Sigmoid colon (tissue), 7 donors: ENCODE data around the gene PRAMEF1. TPM values are rescaled to one million over a fixed set of nuclear protein-coding genes. Genes with fewer than 3 reads are reported as not detected.
"Not testable (repeated sequence)": the region's sequence is repeated elsewhere in the genome, so short reads cannot be mapped to it uniquely, and the experiment has no call there.

Experiments used
- DNase-seq: peaks from one replicate; pipeline ENCODE4 v3.0.0-alpha.2; 2019
- H3K27ac ChIP-seq, 4 donors: fragments of 200-600 bp; sonication (generic); one replicate each; pipeline ENCODE4 v1.5.1; 2016 to 2019; ENCODE audit warnings: mild to moderate bottlenecking in 1 of 4
- H3K27me3 ChIP-seq, 3 donors: fragments of 200-600 bp; sonication (generic); one replicate each; pipeline ENCODE4 v1.5.1; 2019; ENCODE audit warnings: mild to moderate bottlenecking in 1 of 3
- H3K36me3 ChIP-seq, 4 donors: fragments of 200-600 bp; sonication (generic); one replicate each; pipeline ENCODE4 v1.5.1; 2016 to 2019
- H3K4me1 ChIP-seq, 4 donors: fragments of 200-600 bp; sonication (generic); one replicate each; pipeline ENCODE4 v1.5.1; 2017 to 2019
- H3K4me3 ChIP-seq, 4 donors: fragments of 200-600 bp; sonication (generic); one replicate each; pipeline ENCODE4 v1.5.1; 2017 to 2019; ENCODE audit warnings: mild to moderate bottlenecking in 2 of 4, moderate library complexity in 1 of 4
- H3K9me3 ChIP-seq, 4 donors: fragments of 200-600 bp in 3 of 4; sonication (generic) in 3 of 4; one replicate each; pipeline versions ENCODE4 v1.5.1 to v1.6.1; 2013 to 2019
- CTCF ChIP-seq, 4 experiments: fragments of 450-650 bp in 3 of 4; fragments of 200-600 bp in 1 of 4; IDR thresholded peaks; one replicate each; pipeline ENCODE4 v1.5.1; 2016 to 2019; ENCODE audit warnings: antibody characterized with exemption in 4 of 4, mild to moderate bottlenecking in 3 of 4, moderate library complexity in 2 of 4
- EP300 ChIP-seq, 4 donors: sonication (generic); formaldehyde crosslinking; IDR thresholded peaks; one replicate each; pipeline ENCODE4 v1.6.1; 2017; ENCODE audit warnings: antibody characterized with exemption in 4 of 4
- POLR2A ChIP-seq, 2 donors: fragments of 450-650 bp; IDR thresholded peaks; one replicate each; pipeline ENCODE4 v1.6.1; 2016; ENCODE audit warnings: antibody characterized with exemption in 2 of 2, mild to moderate bottlenecking in 2 of 2, moderate library complexity in 2 of 2
- POLR2AphosphoS5 ChIP-seq, 4 donors: sonication (generic); formaldehyde crosslinking; IDR thresholded peaks; one replicate each; pipeline ENCODE4 v1.6.1; 2017; ENCODE audit warnings: antibody characterized with exemption in 4 of 4
- whole genome bisulfite sequencing, 2 donors: extraction: QIAGEN DNeasy Blood & Tissue Kit; methylation state at CpG; one replicate each; pipeline ENCODE4 v1.1.7; 2013; 5-methylcytosine and 5-hydroxymethylcytosine counted together
- intact Hi-C: fragments of 100-400 bp; cut with DNase I; formaldehyde crosslinking; loops from one replicate; pipeline ENCODE4 v1.15.1; 2023
- polyA plus RNA-seq, 3 donors: library from polyadenylated mRNA; stranded (reverse); fragments of 200-250 nt; gene quantifications; one replicate each; pipeline ENCODE4 v1.2.3, GENCODE V29; 2013
- total RNA-seq, 4 donors: library from RNA; depleted of rRNA; stranded (reverse); fragments of >200 nt; gene quantifications; one replicate each; pipeline ENCODE4 v1.1.0, GENCODE V29; 2016
- donor health status: healthy with polysubstance abuse.
- donor health status: Bipolar disorder and iron deficiency.
- donor health status: healthy.

The PRAMEF1 gene
- total and polyA plus RNA-seq, 7 donors = not detected

GRCh38 chr1:12776801-12777557 lies 14.2 kb upstream of the PRAMEF1 start:
- no peak overlapping the region for H3K27ac ChIP-seq
- no peak overlapping the region for H3K4me3 ChIP-seq
- no peaks in the 10 kb centered on the region for H3K27me3 ChIP-seq
- intact Hi-C loops = no loop called here
- no peaks in the 10 kb centered on the region for H3K36me3 ChIP-seq
- no peaks in the 10 kb centered on the region for H3K4me1 ChIP-seq
- H3K9me3 ChIP-seq = no peaks in the 10 kb centered on the region
- DNase-seq = no peak
- TF ChIP-seq POLR2A (IDR thresholded peaks at IDR 0.05) (no peak), CTCF (IDR thresholded peaks at IDR 0.05) (no peak), EP300 (IDR thresholded peaks at IDR 0.05) (no peak), POLR2AphosphoS5 (IDR thresholded peaks at IDR 0.05) (no peak)
- WGBS, 2 donors = 91 to 93% methylated on average over 15 of the region's 15 CpGs

GRCh38 chr1:12778061-12778460 lies 13.1 kb upstream of the PRAMEF1 start:
- Histone ChIP-seq H3K4me3 (no peak overlapping the region), H3K4me1 (no peaks in the 10 kb centered on the region), H3K27me3 (no peaks in the 10 kb centered on the region), H3K27ac (no peak overlapping the region), H3K36me3 (no peaks in the 10 kb centered on the region), H3K9me3 (no peaks in the 10 kb centered on the region)
- 80 to 93% methylated on average over 4 of the region's 4 CpGs for WGBS, 2 donors
- no peak for DNase-seq
- intact Hi-C loops = no loop called here
- TF ChIP-seq POLR2AphosphoS5 (IDR thresholded peaks at IDR 0.05) (no peak), EP300 (IDR thresholded peaks at IDR 0.05) (no peak)

- DNase-seq = no peak
- TF ChIP-seq CTCF (IDR thresholded peaks at IDR 0.05) = no peak
- TF ChIP-seq EP300 (IDR thresholded peaks at IDR 0.05) = no peak
- no peak for TF ChIP-seq POLR2AphosphoS5 (IDR thresholded peaks at IDR 0.05)
- Histone ChIP-seq H3K27me3 (no peaks in the 10 kb centered on the region), H3K27ac (no peak overlapping the region), H3K4me3 (no peak overlapping the region), H3K4me1 (no peaks in the 10 kb centered on the region), H3K9me3 (no peaks in the 10 kb centered on the region), H3K36me3 (no peaks in the 10 kb centered on the region)
- 68 to 86% methylated on average over 6 of the region's 6 CpGs for WGBS, 2 donors
- intact Hi-C loops = no loop called here
These were observed 12.3 kb upstream of the PRAMEF1 start for GRCh38 chr1:12778907-12779306.

- H3K4me3 ChIP-seq, H3K4me1 ChIP-seq, H3K27ac ChIP-seq, H3K27me3 ChIP-seq, H3K9me3 ChIP-seq, DNase-seq, H3K36me3 ChIP-seq, intact Hi-C loops: not testable (repeated sequence)
- WGBS, 2 donors = 80 to 82% methylated on average over 5 of the region's 5 CpGs
These were observed 9.7 kb upstream of the PRAMEF1 start for GRCh38 chr1:12781488-12781887.

- 44% methylated on average over 6 of the region's 7 CpGs for WGBS, 2 donors
- intact Hi-C loops, H3K27me3 ChIP-seq, H3K4me3 ChIP-seq, DNase-seq, H3K27ac ChIP-seq, H3K4me1 ChIP-seq, H3K36me3 ChIP-seq: not testable (repeated sequence)
- H3K9me3 ChIP-seq = peaks cover 0 to 12% (median 2%) of the 10 kb centered on the region in 4 donors
These were observed 7.4 kb upstream of the PRAMEF1 start for GRCh38 chr1:12783783-12784182.

- WGBS, 2 donors = 91 to 93% methylated on average over 7 of the region's 8 CpGs
These were observed 6.5 kb upstream of the PRAMEF1 start for GRCh38 chr1:12784729-12785128.

GRCh38 chr1:12798911-12799310 lies 7.7 kb downstream of the PRAMEF1 start:
- Histone ChIP-seq H3K4me1 (no peaks in the 10 kb centered on the region), H3K27ac (no peak overlapping the region), H3K27me3 (no peaks in the 10 kb centered on the region), H3K4me3 (no peak overlapping the region), H3K9me3 (no peaks in the 10 kb centered on the region), H3K36me3 (no peaks in the 10 kb centered on the region)
- intact Hi-C loops = no loop called here
- WGBS, 2 donors = 47 to 71% methylated on average over 4 of the region's 4 CpGs
- DNase-seq = no peak
- TF ChIP-seq EP300 (IDR thresholded peaks at IDR 0.05) = no peak
- no peak for TF ChIP-seq POLR2AphosphoS5 (IDR thresholded peaks at IDR 0.05)
- no peak for TF ChIP-seq CTCF (IDR thresholded peaks at IDR 0.05)
- no peak for TF ChIP-seq POLR2A (IDR thresholded peaks at IDR 0.05)

More at GRCh38 chr1:12784729-12785128, 6.5 kb upstream of the PRAMEF1 start:
- H3K27ac ChIP-seq, H3K27me3 ChIP-seq, H3K4me3 ChIP-seq, H3K4me1 ChIP-seq, intact Hi-C loops, H3K36me3 ChIP-seq, DNase-seq: not testable (repeated sequence)
- peaks cover 0 to 12% (median 2%) of the 10 kb centered on the region in 4 donors for H3K9me3 ChIP-seq
